ENCODE data around the gene MYL3.

MYL3 gene

GRCh38 chr3:46890132-46890531, 26.9 kb upstream of the MYL3 start:
- DNase-seq (ENCODE audit: low read depth): no peak
- no peak for TF ChIP-seq CTCF (conservative IDR thresholded peaks at IDR 0.05; ENCODE audit: control insufficient read depth, insufficient read depth, low read depth, low read length)
- H3K4me3 ChIP-seq (ENCODE audit: control insufficient read depth, low read depth, low read length): no peak overlapping the region

GRCh38 chr3:46889381-46890110, 26.3 kb upstream of the MYL3 start:
- no peak overlapping the region for H3K4me3 ChIP-seq (ENCODE audit: control insufficient read depth, low read depth, low read length)
- no peak for DNase-seq (ENCODE audit: low read depth)
- no peak for TF ChIP-seq CTCF (conservative IDR thresholded peaks at IDR 0.05; ENCODE audit: control insufficient read depth, insufficient read depth, low read depth, low read length)

- no peak overlapping the region for H3K4me3 ChIP-seq (ENCODE audit: control insufficient read depth, low read depth, low read length)
- DNase-seq (ENCODE audit: low read depth): no peak
- TF ChIP-seq CTCF (conservative IDR thresholded peaks at IDR 0.05; ENCODE audit: control insufficient read depth, insufficient read depth, low read depth, low read length): no peak
Observed at GRCh38 chr3:46888705-46889104, 25.5 kb upstream of the MYL3 start.

GRCh38 chr3:46887980-46888494, 24.8 kb upstream of the MYL3 start:
- no peak for TF ChIP-seq CTCF (conservative IDR thresholded peaks at IDR 0.05; ENCODE audit: control insufficient read depth, insufficient read depth, low read depth, low read length)
- no peak for DNase-seq (ENCODE audit: low read depth)
- no peak overlapping the region for H3K4me3 ChIP-seq (ENCODE audit: control insufficient read depth, low read depth, low read length)

GRCh38 chr3:46885612-46886011, 22.4 kb upstream of the MYL3 start:
- H3K4me3 ChIP-seq (ENCODE audit: control insufficient read depth, low read depth, low read length): no peak overlapping the region
- no peak for TF ChIP-seq CTCF (conservative IDR thresholded peaks at IDR 0.05; ENCODE audit: control insufficient read depth, insufficient read depth, low read depth, low read length)
- DNase-seq (ENCODE audit: low read depth): no peak

GRCh38 chr3:46884929-46885328, 21.7 kb upstream of the MYL3 start:
- TF ChIP-seq CTCF (conservative IDR thresholded peaks at IDR 0.05; ENCODE audit: control insufficient read depth, insufficient read depth, low read depth, low read length): no peak
- H3K4me3 ChIP-seq (ENCODE audit: control insufficient read depth, low read depth, low read length): no peak overlapping the region
- no peak for DNase-seq (ENCODE audit: low read depth)

All from fibroblast of mammary gland (primary cell).